ENCODE results near the gene COL6A1. TPM values are rescaled to one million over a fixed set of nuclear protein-coding genes. Genes with fewer than 3 reads are reported as not detected.

Gene COL6A1
- total and polyA plus RNA-seq, 12 donors = 71.9 to 388 (median 143) TPM

GRCh38 chr21:45943630-45944540 is 37.7 kb upstream of the COL6A1 start:
- WGBS, 2 donors = 74 to 87% methylated on average over 8 of the region's 8 CpGs
- ATAC-seq (no peak), DNase-seq (no peak)
- Histone ChIP-seq H3K4me1 (peaks cover 0 to 7% (median 3%) of the 10 kb centered on the region in 9 donors), H3K27me3 (peaks cover 0 to 4% (median 0%) of the 10 kb centered on the region in 7 donors), H3K36me3 (no peaks in the 10 kb centered on the region), H3K27ac (no peak overlapping the region), H3K4me3 (no peak overlapping the region), H3K9me3 (no peaks in the 10 kb centered on the region)
- no peak for TF ChIP-seq CTCF (IDR thresholded peaks at IDR 0.05)
- intact Hi-C loops (cut with DNase I) = no loop called here

- Histone ChIP-seq H3K36me3 (no peaks in the 10 kb centered on the region), H3K4me3 (no peak overlapping the region), H3K4me1 (peaks cover 0 to 14% (median 7%) of the 10 kb centered on the region in 9 donors), H3K27ac (no peak overlapping the region), H3K27me3 (peaks cover 0 to 5% (median 0%) of the 10 kb centered on the region in 7 donors), H3K9me3 (no peaks in the 10 kb centered on the region)
- intact Hi-C loops (cut with DNase I) = no loop called here
- no peak for TF ChIP-seq CTCF (IDR thresholded peaks at IDR 0.05)
- ATAC-seq (no peak), DNase-seq (no peak)
- 88 to 89% methylated on average over 14 of the region's 14 CpGs for WGBS, 2 donors
Observed at GRCh38 chr21:45944601-45945000, 37.0 kb upstream of the COL6A1 start.

- peaks cover 0 to 12% (median 0%) of the 10 kb centered on the region in 7 donors for H3K27me3 ChIP-seq
- intact Hi-C loops (cut with DNase I) = no loop called here
- no peak overlapping the region for H3K4me3 ChIP-seq
- peaks cover 0 to 20% (median 8%) of the 10 kb centered on the region in 9 donors for H3K4me1 ChIP-seq
- H3K9me3 ChIP-seq = no peaks in the 10 kb centered on the region
- no peak for ATAC-seq
- H3K27ac ChIP-seq = no peak overlapping the region
- no peak for DNase-seq
- WGBS, 2 donors = 89 to 90% methylated on average over 24 of the region's 24 CpGs
- no peak for TF ChIP-seq CTCF (IDR thresholded peaks at IDR 0.05)
- H3K36me3 ChIP-seq = no peaks in the 10 kb centered on the region
Observed at GRCh38 chr21:45945066-45945867, 36.3 kb upstream of the COL6A1 start.

- H3K27ac ChIP-seq = no peak overlapping the region
- H3K4me3 ChIP-seq = no peak overlapping the region
- WGBS, 2 donors = 90% methylated on average over 12 of the region's 12 CpGs
- intact Hi-C loops (cut with DNase I) = no loop called here
- peaks cover 0 to 26% (median 12%) of the 10 kb centered on the region in 9 donors for H3K4me1 ChIP-seq
- TF ChIP-seq CTCF (IDR thresholded peaks at IDR 0.05) = no peak
- H3K27me3 ChIP-seq = peaks cover 0 to 12% (median 0%) of the 10 kb centered on the region in 7 donors
- no peaks in the 10 kb centered on the region for H3K36me3 ChIP-seq
- ATAC-seq (no peak), DNase-seq (no peak)
- no peaks in the 10 kb centered on the region for H3K9me3 ChIP-seq
Observed at GRCh38 chr21:45945868-45946210, 35.7 kb upstream of the COL6A1 start.

All from heart right ventricle (tissue), 16 donors.